Measurements from ENCODE around the gene GNA14.
"Not testable (repeated sequence)": the region's sequence is repeated elsewhere in the genome, so short reads cannot be mapped to it uniquely, and the experiment has no call there.

The GNA14 gene

GRCh38 chr9:77502568-77502967 lies 145.6 kb downstream of the GNA14 start:
- no peak overlapping the region for H3K9ac ChIP-seq (ENCODE audit: low read depth in 1 of 2, low read length in 2 of 2)
- H3K27me3 ChIP-seq (ENCODE audit: control insufficient read depth in 2 of 2, insufficient read depth in 2 of 2, low read length in 2 of 2): no peaks in the 10 kb centered on the region
- H3K9me3 ChIP-seq (ENCODE audit: control insufficient read depth in 2 of 2, low read length in 2 of 2): no peaks in the 10 kb centered on the region
- no peaks in the 10 kb centered on the region for H3K4me1 ChIP-seq (ENCODE audit: control insufficient read depth in 2 of 2, insufficient read depth in 2 of 2, low read length in 2 of 2)
- no peak overlapping the region for H3K4me3 ChIP-seq (ENCODE audit: low read length in 2 of 2)
- H3K27ac ChIP-seq (ENCODE audit: low read depth in 2 of 2, low read length in 2 of 2): no peak overlapping the region
- no peaks in the 10 kb centered on the region for H3K36me3 ChIP-seq (ENCODE audit: control insufficient read depth in 2 of 2, insufficient read depth in 2 of 2, low read length in 2 of 2)

DNA sequence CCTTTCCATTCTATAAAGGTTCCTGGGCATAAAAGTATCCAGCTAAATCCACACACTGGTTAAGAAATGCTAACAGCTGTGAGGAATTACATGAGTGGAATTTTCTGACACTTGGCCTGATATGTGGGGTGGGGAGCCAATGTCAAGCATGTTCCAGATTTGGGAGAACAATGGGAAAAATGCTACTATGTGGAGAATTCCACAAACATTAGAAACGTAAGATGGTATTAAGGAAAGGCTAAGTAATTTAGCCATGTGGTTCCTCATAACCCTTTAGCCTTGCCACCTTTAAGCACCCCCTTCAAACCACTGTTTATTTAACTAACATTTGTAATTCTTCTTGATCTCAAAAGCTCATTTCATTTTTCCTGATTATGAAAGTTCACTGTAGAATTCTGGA lies 149.2 kb downstream of the GNA14 start:
- Histone ChIP-seq H3K27me3 (ENCODE audit: control insufficient read depth in 2 of 2, insufficient read depth in 2 of 2, low read length in 2 of 2) (no peaks in the 10 kb centered on the region), H3K9ac (ENCODE audit: low read depth in 1 of 2, low read length in 2 of 2) (no peak overlapping the region), H3K4me3 (ENCODE audit: low read length in 2 of 2) (no peak overlapping the region), H3K27ac (ENCODE audit: low read depth in 2 of 2, low read length in 2 of 2) (no peak overlapping the region), H3K4me1 (ENCODE audit: control insufficient read depth in 2 of 2, insufficient read depth in 2 of 2, low read length in 2 of 2) (no peaks in the 10 kb centered on the region), H3K9me3 (ENCODE audit: control insufficient read depth in 2 of 2, low read length in 2 of 2) (no peaks in the 10 kb centered on the region), H3K36me3 (ENCODE audit: control insufficient read depth in 2 of 2, insufficient read depth in 2 of 2, low read length in 2 of 2) (no peaks in the 10 kb centered on the region)

- H3K27ac ChIP-seq (ENCODE audit: low read depth in 2 of 2, low read length in 2 of 2): peak overlapping the region in 1 of 2 donors; percentile 7
- no peaks in the 10 kb centered on the region for H3K4me1 ChIP-seq (ENCODE audit: control insufficient read depth in 2 of 2, insufficient read depth in 2 of 2, low read length in 2 of 2)
- no peak overlapping the region for H3K9ac ChIP-seq (ENCODE audit: low read depth in 1 of 2, low read length in 2 of 2)
- H3K36me3 ChIP-seq (ENCODE audit: control insufficient read depth in 2 of 2, insufficient read depth in 2 of 2, low read length in 2 of 2): no peaks in the 10 kb centered on the region
- no peaks in the 10 kb centered on the region for H3K9me3 ChIP-seq (ENCODE audit: control insufficient read depth in 2 of 2, low read length in 2 of 2)
- no peak overlapping the region for H3K4me3 ChIP-seq (ENCODE audit: low read length in 2 of 2)
- no peaks in the 10 kb centered on the region for H3K27me3 ChIP-seq (ENCODE audit: control insufficient read depth in 2 of 2, insufficient read depth in 2 of 2, low read length in 2 of 2)
Measured at GRCh38 chr9:77497322-77498198, 150.6 kb downstream of the GNA14 start.

- no peaks in the 10 kb centered on the region for H3K9me3 ChIP-seq (ENCODE audit: control insufficient read depth in 2 of 2, low read length in 2 of 2)
- no peaks in the 10 kb centered on the region for H3K27me3 ChIP-seq (ENCODE audit: control insufficient read depth in 2 of 2, insufficient read depth in 2 of 2, low read length in 2 of 2)
- H3K4me1 ChIP-seq (ENCODE audit: control insufficient read depth in 2 of 2, insufficient read depth in 2 of 2, low read length in 2 of 2): no peaks in the 10 kb centered on the region
- no peak overlapping the region for H3K27ac ChIP-seq (ENCODE audit: low read depth in 2 of 2, low read length in 2 of 2)
- no peak overlapping the region for H3K4me3 ChIP-seq (ENCODE audit: low read length in 2 of 2)
- H3K36me3 ChIP-seq (ENCODE audit: control insufficient read depth in 2 of 2, insufficient read depth in 2 of 2, low read length in 2 of 2): no peaks in the 10 kb centered on the region
- H3K9ac ChIP-seq (ENCODE audit: low read depth in 1 of 2, low read length in 2 of 2): no peak overlapping the region
Measured at GRCh38 chr9:77495834-77496671, 152.1 kb downstream of the GNA14 start.

DNA sequence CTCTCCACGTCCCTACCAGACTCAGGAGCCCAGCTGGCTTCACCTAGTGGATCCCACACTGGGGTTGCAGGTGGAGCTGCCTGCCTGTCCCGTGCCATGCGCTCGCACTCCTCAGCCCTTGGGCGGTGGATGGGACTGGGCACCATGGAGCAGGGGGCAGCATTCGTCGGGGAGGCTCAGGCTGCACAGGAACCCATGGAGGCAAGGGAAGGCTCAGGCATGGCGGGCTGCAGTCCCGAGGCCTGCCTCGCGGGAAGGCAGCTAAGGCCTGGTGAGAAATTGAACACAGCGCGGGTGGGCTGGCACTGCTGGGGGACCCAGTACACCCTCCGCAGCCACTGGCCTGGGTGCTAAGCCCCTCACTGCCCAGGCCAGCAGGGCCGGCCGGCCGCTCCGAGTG lies 157.8 kb downstream of the GNA14 start:
- not testable (repeated sequence) for H3K4me1 ChIP-seq (ENCODE audit: control insufficient read depth in 2 of 2, insufficient read depth in 2 of 2, low read length in 2 of 2); H3K9me3 ChIP-seq (ENCODE audit: control insufficient read depth in 2 of 2, low read length in 2 of 2); H3K27ac ChIP-seq (ENCODE audit: low read depth in 2 of 2, low read length in 2 of 2); H3K27me3 ChIP-seq (ENCODE audit: control insufficient read depth in 2 of 2, insufficient read depth in 2 of 2, low read length in 2 of 2); H3K4me3 ChIP-seq (ENCODE audit: low read length in 2 of 2); H3K36me3 ChIP-seq (ENCODE audit: control insufficient read depth in 2 of 2, insufficient read depth in 2 of 2, low read length in 2 of 2); H3K9ac ChIP-seq (ENCODE audit: low read depth in 1 of 2, low read length in 2 of 2)

DNA sequence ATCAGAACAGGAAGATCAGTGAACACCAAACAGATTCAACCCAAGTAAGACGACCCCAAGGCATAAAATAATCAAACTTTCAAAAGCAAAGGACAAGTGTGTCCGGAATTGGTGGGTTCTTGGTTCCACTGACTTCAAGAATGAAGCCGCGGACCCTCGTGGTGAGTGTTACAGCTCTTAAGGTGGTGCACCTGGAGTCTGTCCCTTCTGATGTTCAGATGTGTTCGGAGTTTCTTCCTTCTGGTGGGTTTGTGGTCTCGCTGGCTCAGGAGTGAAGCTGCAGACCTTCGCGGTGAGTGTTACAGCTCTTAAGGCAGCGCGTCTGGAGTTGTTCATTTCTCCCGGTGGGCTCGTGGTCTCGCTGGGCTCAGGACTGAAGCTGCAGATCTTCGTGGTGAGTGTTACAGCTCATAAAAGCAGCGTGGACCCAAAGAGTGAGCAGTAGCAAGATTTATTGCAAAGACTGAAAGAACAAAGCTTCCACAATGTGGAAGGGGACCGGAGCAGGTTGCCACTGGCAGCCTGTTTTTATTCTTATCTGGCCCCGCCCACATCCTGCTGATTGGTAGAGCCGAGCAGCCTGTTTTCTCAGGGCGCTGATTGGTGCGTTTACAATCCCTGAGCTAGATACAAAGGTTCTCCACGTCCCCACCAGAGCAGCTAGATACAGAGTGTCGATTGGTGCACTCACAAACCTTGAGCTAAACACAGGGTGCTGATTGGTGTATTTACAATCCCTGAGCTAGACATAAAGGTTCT lies 158.5 kb downstream of the GNA14 start:
- H3K4me1 ChIP-seq (ENCODE audit: control insufficient read depth in 2 of 2, insufficient read depth in 2 of 2, low read length in 2 of 2); H3K9me3 ChIP-seq (ENCODE audit: control insufficient read depth in 2 of 2, low read length in 2 of 2); H3K9ac ChIP-seq (ENCODE audit: low read depth in 1 of 2, low read length in 2 of 2); H3K4me3 ChIP-seq (ENCODE audit: low read length in 2 of 2); H3K27ac ChIP-seq (ENCODE audit: low read depth in 2 of 2, low read length in 2 of 2); H3K27me3 ChIP-seq (ENCODE audit: control insufficient read depth in 2 of 2, insufficient read depth in 2 of 2, low read length in 2 of 2); H3K36me3 ChIP-seq (ENCODE audit: control insufficient read depth in 2 of 2, insufficient read depth in 2 of 2, low read length in 2 of 2): not testable (repeated sequence)

DNA sequence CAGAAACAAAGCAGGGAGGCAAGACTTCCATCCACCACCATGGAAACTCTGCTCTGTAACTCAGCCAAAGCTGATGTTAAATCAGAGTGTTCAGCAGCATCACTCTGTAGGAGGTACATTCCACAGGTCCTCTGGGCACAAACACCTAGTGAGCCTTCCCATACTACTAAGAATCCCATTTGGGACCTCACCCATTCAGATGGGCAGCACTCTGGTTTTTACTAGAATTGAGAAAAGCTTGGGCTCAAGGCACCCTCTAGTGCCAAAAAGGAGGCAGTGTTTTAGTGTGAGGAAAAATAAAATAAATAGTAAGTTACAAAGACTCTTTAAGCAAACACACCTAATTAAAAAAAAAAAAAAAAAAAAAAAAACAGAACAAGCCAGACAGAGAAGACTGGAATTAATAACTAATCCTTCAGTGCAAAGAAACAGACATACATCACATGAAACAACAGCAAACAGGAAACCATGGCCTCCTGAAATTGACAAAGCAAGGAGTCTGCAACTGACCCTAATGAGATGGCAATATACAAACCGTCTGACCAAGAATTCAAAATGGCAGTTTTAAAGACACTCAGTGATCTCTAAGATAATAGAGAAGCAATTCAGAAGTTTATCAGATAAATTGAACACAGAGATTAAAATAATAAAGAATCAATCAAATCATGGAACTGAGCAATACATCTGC lies 159.5 kb downstream of the GNA14 start:
- Histone ChIP-seq H3K9me3 (ENCODE audit: control insufficient read depth in 2 of 2, low read length in 2 of 2) (no peaks in the 10 kb centered on the region), H3K4me1 (ENCODE audit: control insufficient read depth in 2 of 2, insufficient read depth in 2 of 2, low read length in 2 of 2) (no peaks in the 10 kb centered on the region), H3K27ac (ENCODE audit: low read depth in 2 of 2, low read length in 2 of 2) (no peak overlapping the region), H3K27me3 (ENCODE audit: control insufficient read depth in 2 of 2, insufficient read depth in 2 of 2, low read length in 2 of 2) (peaks cover 0 to 2% of the 10 kb centered on the region in 2 donors), H3K36me3 (ENCODE audit: control insufficient read depth in 2 of 2, insufficient read depth in 2 of 2, low read length in 2 of 2) (no peaks in the 10 kb centered on the region), H3K4me3 (ENCODE audit: low read length in 2 of 2) (no peak overlapping the region), H3K9ac (ENCODE audit: low read depth in 1 of 2, low read length in 2 of 2) (no peak overlapping the region)

DNA sequence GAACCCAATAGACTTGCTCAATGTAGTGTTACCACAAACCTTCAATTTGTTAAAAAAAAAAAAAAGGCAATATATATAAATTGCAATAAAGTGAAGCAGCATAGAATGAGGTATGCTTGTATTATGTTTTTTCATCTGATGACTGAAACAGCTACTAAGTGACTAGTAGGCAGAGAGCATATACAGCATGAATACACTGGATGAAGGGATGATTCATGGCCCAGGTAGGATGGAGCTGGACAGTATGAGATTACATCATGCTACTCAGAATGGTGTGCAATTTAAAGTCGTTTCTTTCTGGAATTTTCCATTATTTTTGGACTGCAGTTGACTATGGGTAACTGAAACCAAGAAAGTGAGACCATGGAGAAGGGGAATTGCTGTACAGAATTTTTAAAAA lies 161.2 kb downstream of the GNA14 start:
- Histone ChIP-seq H3K27ac (ENCODE audit: low read depth in 2 of 2, low read length in 2 of 2) (no peak overlapping the region), H3K36me3 (ENCODE audit: control insufficient read depth in 2 of 2, insufficient read depth in 2 of 2, low read length in 2 of 2) (no peaks in the 10 kb centered on the region), H3K4me3 (ENCODE audit: low read length in 2 of 2) (no peak overlapping the region), H3K27me3 (ENCODE audit: control insufficient read depth in 2 of 2, insufficient read depth in 2 of 2, low read length in 2 of 2) (peaks cover 0 to 2% of the 10 kb centered on the region in 2 donors), H3K4me1 (ENCODE audit: control insufficient read depth in 2 of 2, insufficient read depth in 2 of 2, low read length in 2 of 2) (no peaks in the 10 kb centered on the region), H3K9ac (ENCODE audit: low read depth in 1 of 2, low read length in 2 of 2) (no peak overlapping the region), H3K9me3 (ENCODE audit: control insufficient read depth in 2 of 2, low read length in 2 of 2) (no peaks in the 10 kb centered on the region)

- Histone ChIP-seq H3K27ac (ENCODE audit: low read depth in 2 of 2, low read length in 2 of 2) (no peak overlapping the region), H3K9me3 (ENCODE audit: control insufficient read depth in 2 of 2, low read length in 2 of 2) (no peaks in the 10 kb centered on the region), H3K9ac (ENCODE audit: low read depth in 1 of 2, low read length in 2 of 2) (no peak overlapping the region), H3K36me3 (ENCODE audit: control insufficient read depth in 2 of 2, insufficient read depth in 2 of 2, low read length in 2 of 2) (no peaks in the 10 kb centered on the region), H3K4me1 (ENCODE audit: control insufficient read depth in 2 of 2, insufficient read depth in 2 of 2, low read length in 2 of 2) (no peaks in the 10 kb centered on the region), H3K4me3 (ENCODE audit: low read length in 2 of 2) (no peak overlapping the region), H3K27me3 (ENCODE audit: control insufficient read depth in 2 of 2, insufficient read depth in 2 of 2, low read length in 2 of 2) (peaks cover 0 to 2% of the 10 kb centered on the region in 2 donors)
Measured at GRCh38 chr9:77486463-77486862, 161.7 kb downstream of the GNA14 start.
